HepG2 (cell line): ENCODE data around the gene RNASE8. TPM values are rescaled to one million over a fixed set of nuclear protein-coding genes. Genes with fewer than 3 reads are reported as not detected.
A peak's percentile ranks its signal among the peaks of the same experiment; 100 is the strongest.

Experiments
- AHR ChIP-seq: IDR thresholded peaks from 2 replicates; pipeline ENCODE4 v1.6.1; 2018; ENCODE audit warnings: missing genetic modification reagents, missing compliant biosample characterization
- ATF6 ChIP-seq: sonication (generic); formaldehyde crosslinking; conservative IDR thresholded peaks from 2 replicates; pipeline ENCODE4 v1.4.0; 2020; ENCODE audit warnings: missing genetic modification reagents
- BCL3 ChIP-seq: sonication (generic); formaldehyde crosslinking; IDR thresholded peaks from 2 replicates; pipeline ENCODE4 v1.5.1; 2020; ENCODE audit warnings: mild to moderate bottlenecking, missing genetic modification reagents, moderate library complexity
- GRHL1 ChIP-seq: sonication (generic); formaldehyde crosslinking; conservative IDR thresholded peaks from 2 replicates; pipeline ENCODE4 v1.8.0; 2022; ENCODE audit warnings: missing genetic modification reagents
- HDAC6 ChIP-seq: fragments of 200-600 bp; sonication (generic); IDR thresholded peaks from 2 replicates; pipeline ENCODE4 v1.7.0; 2017; ENCODE audit warnings: mild to moderate bottlenecking, antibody characterized with exemption, low read length, low read depth
- IKZF5 ChIP-seq: IDR thresholded peaks from 2 replicates; pipeline ENCODE4 v1.6.1; 2018; ENCODE audit warnings: missing genetic modification reagents, mild to moderate bottlenecking, missing compliant biosample characterization
- KMT2B ChIP-seq: IDR thresholded peaks from 2 replicates; pipeline ENCODE4 v1.6.1; 2016; ENCODE audit warnings: missing genetic modification reagents, missing compliant biosample characterization
- PITX1 ChIP-seq: sonication (generic); formaldehyde crosslinking; IDR thresholded peaks from 2 replicates; pipeline ENCODE4 v1.5.1; 2020; ENCODE audit warnings: mild to moderate bottlenecking, missing genetic modification reagents
- PREB ChIP-seq: sonication (generic); formaldehyde crosslinking; IDR thresholded peaks from 2 replicates; pipeline ENCODE4 v1.4.0; 2020; ENCODE audit warnings: missing genetic modification reagents
- SCMH1 ChIP-seq: sonication (generic); formaldehyde crosslinking; IDR thresholded peaks from 2 replicates; pipeline ENCODE4 v1.9.0; 2021; ENCODE audit warnings: missing genetic modification reagents, mild to moderate bottlenecking, borderline replicate concordance
- TRAFD1 ChIP-seq: sonication (generic); formaldehyde crosslinking; IDR thresholded peaks from 2 replicates; pipeline ENCODE4 v1.5.1; 2020; ENCODE audit warnings: missing genetic modification reagents, mild to moderate bottlenecking, borderline replicate concordance
- ZNF121 ChIP-seq: sonication (generic); formaldehyde crosslinking; IDR thresholded peaks from 2 replicates; pipeline ENCODE4 v1.5.0; 2020; ENCODE audit warnings: mild to moderate bottlenecking, missing genetic modification reagents
- ZNF234 ChIP-seq: sonication (generic); formaldehyde crosslinking; conservative IDR thresholded peaks from 2 replicates; pipeline ENCODE4 v1.5.1; 2020; ENCODE audit warnings: mild to moderate bottlenecking, missing genetic modification reagents
- ZNF281 ChIP-seq: sonication (generic); formaldehyde crosslinking; IDR thresholded peaks from 2 replicates; pipeline ENCODE4 v1.4.0; 2020; ENCODE audit warnings: missing genetic modification reagents, borderline replicate concordance
- ZNF614 ChIP-seq: IDR thresholded peaks from 2 replicates; pipeline ENCODE4 v1.6.1; 2018; ENCODE audit warnings: missing biosample characterization, missing genetic modification reagents, inconsistent platforms, borderline replicate concordance
- ZSCAN20 ChIP-seq: sonication (generic); formaldehyde crosslinking; IDR thresholded peaks from 2 replicates; pipeline ENCODE4 v1.4.0; 2020; ENCODE audit warnings: missing genetic modification reagents, mild to moderate bottlenecking, borderline replicate concordance
- polyA plus RNA-seq, 8 experiments: library from polyadenylated mRNA; depleted of rRNA in 3 of 8; stranded (reverse) in 7 of 8; unstranded in 1 of 8; fragments of >200 nt; fragmentation: Illumina TruSeq in 4 of 8; extraction: Trizol in 4 of 8; gene quantifications; 2 replicates each; pipeline versions ENCODE4 v1.2.1 to v1.2.3, GENCODE V29; 2011 to 2016; ENCODE audit warnings: low read depth in 4 of 8, missing spikeins in 1 of 8, mixed read lengths in 1 of 8; ENCODE audit not compliant: insufficient read depth in 1 of 8
- total RNA-seq, 5 experiments: library from RNA; depleted of rRNA; stranded (reverse); fragments of >200 nt; fragmentation: Illumina TruSeq; extraction: Trizol; gene quantifications; 2 replicates each; pipeline ENCODE4 v1.2.3, GENCODE V29; 2016; ENCODE audit warnings: low read depth in 1 of 5

RNASE8 gene
- total and polyA plus RNA-seq, 2 of the 13 experiments (the other 11 are each of a cell fraction or from before 2014, with no cell fraction given) = not detected

- peak; percentile 99; the same call in 1 of the 2 replicates for TF ChIP-seq TRAFD1 (CRISPR knock-in tag)
- TF ChIP-seq ATF6 (CRISPR knock-in tag) = peak; percentile 91
- TF ChIP-seq PREB (CRISPR knock-in tag) = no peak
- TF ChIP-seq IKZF5 (CRISPR knock-in tag) = peak; percentile 99
- TF ChIP-seq ZNF281 (CRISPR knock-in tag) = peak; percentile 89
- peak; percentile 99 for TF ChIP-seq BCL3 (CRISPR knock-in tag)
- TF ChIP-seq ZSCAN20 (CRISPR knock-in tag) = peak; percentile 86; the same call in 1 of the 2 replicates
- TF ChIP-seq GRHL1 (CRISPR knock-in tag) = no peak
- TF ChIP-seq HDAC6 = no peak
- TF ChIP-seq SCMH1 = no peak
- TF ChIP-seq ZNF121 (CRISPR knock-in tag) = peak; percentile 82
- TF ChIP-seq AHR (CRISPR knock-in tag) = peak; percentile 88
- TF ChIP-seq PITX1 (CRISPR knock-in tag) = peak; percentile 84
- TF ChIP-seq ZNF614 (CRISPR knock-in tag) = peak; percentile 97
- TF ChIP-seq ZNF234 = no peak; the same call in none of the 2 replicates
- peak; percentile 81 for TF ChIP-seq KMT2B
Measured at GRCh38 chr14:21103710-21104447, 46.3 kb downstream of the RNASE8 start (continued).
